Measurements from ENCODE around the gene LBX1. TPM values are rescaled to one million over a fixed set of nuclear protein-coding genes. Genes with fewer than 3 reads are reported as not detected.

Gene LBX1
- polyA plus RNA-seq, 1 donor from 2014 or later, result not detected

DNA sequence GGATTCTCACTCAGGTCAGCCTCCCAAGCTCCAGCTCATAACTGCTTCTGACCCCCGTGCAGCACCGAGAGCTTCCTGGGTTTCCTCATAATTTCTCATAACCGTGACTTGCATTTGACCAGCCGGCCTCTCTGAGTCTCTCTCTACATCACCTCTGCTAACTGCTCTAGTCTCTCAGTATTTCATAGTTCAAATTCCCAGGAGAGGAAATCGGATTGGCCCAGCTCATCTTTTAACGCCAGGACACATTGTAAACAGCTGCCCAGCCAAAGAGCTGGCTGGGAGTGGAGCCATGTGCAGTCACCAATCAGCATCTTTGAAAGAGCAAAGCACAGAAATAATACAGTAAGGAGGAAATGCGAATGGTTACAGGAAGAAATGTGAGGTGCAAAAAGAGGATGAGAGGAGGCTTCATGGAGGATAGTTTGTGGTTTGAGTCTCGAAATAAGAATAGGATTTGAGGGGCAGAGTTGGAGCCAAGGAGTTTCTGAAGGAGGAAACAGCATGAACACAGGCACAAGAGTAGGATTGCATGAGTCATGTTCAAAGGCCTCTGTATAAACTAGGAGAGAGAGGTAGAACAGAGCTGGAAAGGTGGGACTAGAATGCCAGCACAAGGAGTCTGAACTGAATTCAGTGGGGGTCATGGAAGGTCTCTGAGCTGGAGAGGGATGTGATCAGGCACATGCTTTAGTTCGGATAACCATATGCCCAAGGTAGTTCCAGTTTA, 15.2 kb upstream of the LBX1 start:
- Histone ChIP-seq H3K36me3 (ENCODE audit: insufficient read depth, low read length) (no peaks in the 10 kb centered on the region), H3F3A (ENCODE audit: insufficient read depth, low read length, poor library complexity, severe bottlenecking) (no peaks in the 10 kb centered on the region), H2AFZ (ENCODE audit: low read depth, low read length) (no peak overlapping the region), H3K9ac (ENCODE audit: low read length) (no peak overlapping the region), H3K4me2 (ENCODE audit: low read length) (no peak overlapping the region), H3K27me3 (ENCODE audit: insufficient read depth, low read depth, low read length) (peaks cover 85% of the 10 kb centered on the region), H3K9me3 (ENCODE audit: low read length) (no peaks in the 10 kb centered on the region), H3K27ac (ENCODE audit: low read length) (no peak overlapping the region), H3K9me2 (ENCODE audit: insufficient read depth, low read length) (no peaks in the 10 kb centered on the region), H3K79me2 (replicated peaks; ENCODE audit: insufficient read depth, low read length) (no peaks in the 10 kb centered on the region), H4K20me1 (ENCODE audit: insufficient read depth) (no peaks in the 10 kb centered on the region), H3K4me3 (ENCODE audit: low read length) (no peak overlapping the region)
- no peak for TF ChIP-seq POLR2AphosphoS5 (IDR thresholded peaks at IDR 0.05)
- TF ChIP-seq TAF1 (IDR thresholded peaks at IDR 0.05; ENCODE audit: low read depth), result no peak
- no peak for TF ChIP-seq CTCF (IDR thresholded peaks at IDR 0.05; ENCODE audit: poor library complexity, severe bottlenecking)
- no peak for TF ChIP-seq REST (IDR thresholded peaks at IDR 0.05; ENCODE audit: borderline replicate concordance)
- TF ChIP-seq SMC3 (conservative IDR thresholded peaks at IDR 0.05; ENCODE audit: poor library complexity), result no peak
- TF ChIP-seq MXI1 (conservative IDR thresholded peaks at IDR 0.05; ENCODE audit: poor library complexity, severe bottlenecking), result no peak
- no peak for TF ChIP-seq EZH2 (IDR thresholded peaks at IDR 0.05; ENCODE audit: borderline replicate concordance, insufficient read depth, low read length, poor library complexity, severe bottlenecking)
- TF ChIP-seq EP300 (conservative IDR thresholded peaks at IDR 0.05; ENCODE audit: poor library complexity, severe bottlenecking), result no peak
- no peak for TF ChIP-seq RAD21 (conservative IDR thresholded peaks at IDR 0.05)

- no peak overlapping the region for H3K9ac ChIP-seq (ENCODE audit: low read length)
- H2AFZ ChIP-seq (ENCODE audit: low read depth, low read length), result no peak overlapping the region
- H3K9me2 ChIP-seq (ENCODE audit: insufficient read depth, low read length), result no peaks in the 10 kb centered on the region
- no peak overlapping the region for H3K4me3 ChIP-seq (ENCODE audit: low read length)
- no peaks in the 10 kb centered on the region for H3K9me3 ChIP-seq (ENCODE audit: low read length)
- no peaks in the 10 kb centered on the region for H4K20me1 ChIP-seq (ENCODE audit: insufficient read depth)
- TF ChIP-seq SMC3 (conservative IDR thresholded peaks at IDR 0.05; ENCODE audit: poor library complexity), result no peak
- TF ChIP-seq CTCF (IDR thresholded peaks at IDR 0.05; ENCODE audit: poor library complexity, severe bottlenecking), result no peak
- no peak for TF ChIP-seq EZH2 (IDR thresholded peaks at IDR 0.05; ENCODE audit: borderline replicate concordance, insufficient read depth, low read length, poor library complexity, severe bottlenecking)
- no peak for TF ChIP-seq MXI1 (conservative IDR thresholded peaks at IDR 0.05; ENCODE audit: poor library complexity, severe bottlenecking)
- TF ChIP-seq REST (IDR thresholded peaks at IDR 0.05; ENCODE audit: borderline replicate concordance), result no peak
- no peak overlapping the region for H3K4me2 ChIP-seq (ENCODE audit: low read length)
- H3K79me2 ChIP-seq (replicated peaks; ENCODE audit: insufficient read depth, low read length), result no peaks in the 10 kb centered on the region
- H3K27ac ChIP-seq (ENCODE audit: low read length), result no peak overlapping the region
- H3F3A ChIP-seq (ENCODE audit: insufficient read depth, low read length, poor library complexity, severe bottlenecking), result no peaks in the 10 kb centered on the region
- no peaks in the 10 kb centered on the region for H3K36me3 ChIP-seq (ENCODE audit: insufficient read depth, low read length)
- peaks cover 96% of the 10 kb centered on the region for H3K27me3 ChIP-seq (ENCODE audit: insufficient read depth, low read depth, low read length)
These were observed 12.8 kb upstream of the LBX1 start for GRCh38 chr10:101241840-101242707.
